Testis (tissue), 3 donors: ENCODE data around the gene TMEM87B. TPM values are rescaled to one million over a fixed set of nuclear protein-coding genes. Genes with fewer than 3 reads are reported as not detected.

Experiments used
- DNase-seq: peaks from one replicate; pipeline ENCODE4 v3.0.0-alpha.2; 2019
- H3K27ac ChIP-seq, 2 donors: fragments of 200-600 bp; sonication (generic); one replicate each; pipeline ENCODE4 v1.5.1; 2019
- H3K27me3 ChIP-seq: fragments of 200-600 bp; sonication (generic); one replicate; pipeline ENCODE4 v1.5.1; 2019
- H3K36me3 ChIP-seq: fragments of 200-600 bp; sonication (generic); one replicate; pipeline ENCODE4 v1.5.1; 2017; ENCODE audit warnings: low read depth; ENCODE audit errors: missing control alignments
- H3K4me1 ChIP-seq: fragments of 200-600 bp; sonication (generic); one replicate; pipeline ENCODE4 v1.5.1; 2019
- H3K4me3 ChIP-seq, 2 donors: fragments of 200-600 bp; sonication (generic); one replicate each; pipeline ENCODE4 v1.5.1; 2017 to 2019
- H3K9me3 ChIP-seq: fragments of 200-600 bp; sonication (generic); one replicate; pipeline ENCODE4 v1.5.1; 2017
- POLR2A ChIP-seq: fragments of 450-650 bp; IDR thresholded peaks from one replicate; pipeline ENCODE4 v1.6.1; 2017; ENCODE audit warnings: antibody characterized with exemption, mild to moderate bottlenecking, moderate library complexity
- WGBS, 2 donors: methylation state at CpG; one replicate each; pipeline ENCODE4 v1.1.5; 2018; 5-methylcytosine and 5-hydroxymethylcytosine counted together
- intact Hi-C: fragments of 100-400 bp; cut with DNase I; formaldehyde crosslinking; loops from one replicate; pipeline ENCODE4 v1.15.1; 2023; ENCODE audit warnings: low total_unique reads
- polyA plus RNA-seq: library from polyadenylated mRNA; stranded (reverse); fragments of 350-450 nt; fragmentation: Illumina TruSeq; extraction: RNeasy Lipid Tissue Mini Kit (QIAGEN cat#74804); gene quantifications from one replicate; pipeline ENCODE4 v1.2.3, GENCODE V29; 2014; ENCODE audit warnings: low read depth, low replicate concordance; ENCODE audit not compliant: insufficient read depth
- total RNA-seq, 2 donors: library from RNA; depleted of rRNA; stranded (reverse); fragments of >200 nt; gene quantifications; one replicate each; pipeline ENCODE4 v1.2.3, GENCODE V29; 2016
- TF ChIP-seq, protein P1 (sequence below), 3 experiments: fragments of 450-650 bp in 2 of 3; fragments of 200-600 bp in 1 of 3; sonication (generic) in 1 of 3; IDR thresholded peaks; one replicate each; pipeline ENCODE4 v1.5.1; 2016 to 2019; ENCODE audit warnings: antibody characterized with exemption in 3 of 3, mild to moderate bottlenecking in 2 of 3, moderate library complexity in 1 of 3

The TMEM87B gene
- total and polyA plus RNA-seq, 3 donors from 2014 or later, result 12.9 to 22.6 (median 13.2) TPM

GRCh38 chr2:112024896-112025491, 30.1 kb upstream of the TMEM87B start:
- intact Hi-C loops, result no loop called here
- H3K27ac ChIP-seq, result no peak overlapping the region
- H3K9me3 ChIP-seq, result no peaks in the 10 kb centered on the region
- no peaks in the 10 kb centered on the region for H3K36me3 ChIP-seq
- DNase-seq, result no peak
- no peaks in the 10 kb centered on the region for H3K27me3 ChIP-seq
- no peak for TF ChIP-seq POLR2A
- TF ChIP-seq, protein P1, sequence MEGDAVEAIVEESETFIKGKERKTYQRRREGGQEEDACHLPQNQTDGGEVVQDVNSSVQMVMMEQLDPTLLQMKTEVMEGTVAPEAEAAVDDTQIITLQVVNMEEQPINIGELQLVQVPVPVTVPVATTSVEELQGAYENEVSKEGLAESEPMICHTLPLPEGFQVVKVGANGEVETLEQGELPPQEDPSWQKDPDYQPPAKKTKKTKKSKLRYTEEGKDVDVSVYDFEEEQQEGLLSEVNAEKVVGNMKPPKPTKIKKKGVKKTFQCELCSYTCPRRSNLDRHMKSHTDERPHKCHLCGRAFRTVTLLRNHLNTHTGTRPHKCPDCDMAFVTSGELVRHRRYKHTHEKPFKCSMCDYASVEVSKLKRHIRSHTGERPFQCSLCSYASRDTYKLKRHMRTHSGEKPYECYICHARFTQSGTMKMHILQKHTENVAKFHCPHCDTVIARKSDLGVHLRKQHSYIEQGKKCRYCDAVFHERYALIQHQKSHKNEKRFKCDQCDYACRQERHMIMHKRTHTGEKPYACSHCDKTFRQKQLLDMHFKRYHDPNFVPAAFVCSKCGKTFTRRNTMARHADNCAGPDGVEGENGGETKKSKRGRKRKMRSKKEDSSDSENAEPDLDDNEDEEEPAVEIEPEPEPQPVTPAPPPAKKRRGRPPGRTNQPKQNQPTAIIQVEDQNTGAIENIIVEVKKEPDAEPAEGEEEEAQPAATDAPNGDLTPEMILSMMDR (IDR thresholded peaks at IDR 0.05), result no peak
- H3K4me3 ChIP-seq, result no peak overlapping the region
- 93 to 95% methylated on average over 12 of the region's 12 CpGs for WGBS, 2 donors
- H3K4me1 ChIP-seq, result no peaks in the 10 kb centered on the region

DNA sequence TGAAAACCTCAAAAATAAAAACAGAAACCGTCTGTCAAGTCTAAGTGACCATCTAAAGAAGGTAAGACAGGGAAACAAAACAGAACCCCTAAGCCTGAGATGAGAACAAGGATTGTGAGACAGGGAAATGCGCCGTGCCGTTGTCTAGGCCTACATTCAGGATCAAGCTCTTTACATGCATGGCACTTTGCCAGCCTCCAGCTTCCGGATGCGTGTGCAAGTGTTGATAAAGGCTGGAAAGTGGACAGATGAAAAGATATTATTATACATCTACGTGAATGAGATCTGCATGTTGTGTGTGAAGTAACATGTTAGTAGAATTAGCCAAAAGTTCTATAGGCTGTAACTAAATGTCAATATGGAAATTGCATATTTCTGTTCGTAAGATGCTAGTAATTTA, 28.6 kb upstream of the TMEM87B start:
- intact Hi-C loops, result no loop called here
- no peak for DNase-seq
- Histone ChIP-seq H3K4me1 (no peaks in the 10 kb centered on the region), H3K27me3 (no peaks in the 10 kb centered on the region), H3K4me3 (no peak overlapping the region), H3K36me3 (no peaks in the 10 kb centered on the region), H3K9me3 (no peaks in the 10 kb centered on the region), H3K27ac (no peak overlapping the region)
- no peak for TF ChIP-seq POLR2A
- TF ChIP-seq, protein P1 (IDR thresholded peaks at IDR 0.05), result no peak
- 68 to 71% methylated on average over 8 of the region's 8 CpGs for WGBS, 2 donors

DNA sequence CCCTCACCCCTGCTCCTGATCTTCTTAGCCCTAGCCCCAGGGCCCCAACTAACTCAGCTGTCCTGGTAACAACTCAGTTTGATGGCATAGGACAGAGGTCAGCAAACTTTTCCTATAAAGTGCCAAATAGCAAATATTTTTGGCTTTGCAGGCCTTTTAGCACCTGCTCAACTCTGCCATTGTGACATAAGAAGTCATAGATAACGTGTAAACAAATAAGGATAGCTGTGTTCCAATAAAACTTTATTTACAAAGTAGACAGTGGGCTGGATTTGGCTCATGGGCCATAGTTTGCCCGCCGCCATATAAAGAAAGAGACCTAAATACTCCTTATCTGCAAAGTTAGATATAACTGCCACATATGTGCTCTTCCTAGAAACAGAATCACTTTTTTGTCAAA, 27.3 kb upstream of the TMEM87B start:
- Histone ChIP-seq H3K9me3 (no peaks in the 10 kb centered on the region), H3K4me3 (no peak overlapping the region), H3K27me3 (no peaks in the 10 kb centered on the region), H3K4me1 (no peaks in the 10 kb centered on the region), H3K27ac (no peak overlapping the region), H3K36me3 (no peaks in the 10 kb centered on the region)
- 91 to 97% methylated on average over 3 of the region's 3 CpGs for WGBS, 2 donors
- intact Hi-C loops, result no loop called here
- no peak for DNase-seq
- TF ChIP-seq POLR2A, result no peak
- TF ChIP-seq, protein P1 (IDR thresholded peaks at IDR 0.05), result no peak

DNA sequence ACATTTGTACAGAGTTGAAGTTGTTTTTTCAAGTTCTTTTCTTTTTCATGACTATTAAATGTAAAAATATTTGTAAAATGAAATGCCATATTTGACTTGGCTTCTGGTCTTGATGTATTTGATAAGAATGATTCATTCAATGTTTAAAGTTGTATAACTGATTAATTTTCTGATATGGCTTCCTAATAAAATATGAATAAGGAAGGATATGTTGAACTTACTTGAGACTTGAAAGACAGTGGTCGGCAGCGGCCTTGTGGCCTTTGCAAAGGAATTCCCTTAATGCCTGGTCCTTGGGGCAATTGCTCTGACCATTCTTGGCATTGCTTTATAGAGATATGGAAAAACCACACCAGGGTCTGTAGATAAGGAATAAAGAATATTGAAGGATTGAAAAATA, 25.9 kb upstream of the TMEM87B start:
- 89 to 98% methylated on average over 2 of the region's 2 CpGs for WGBS, 2 donors
- no peak for DNase-seq
- Histone ChIP-seq H3K36me3 (no peaks in the 10 kb centered on the region), H3K27ac (no peak overlapping the region), H3K4me1 (peaks cover 11% of the 10 kb centered on the region), H3K4me3 (no peak overlapping the region), H3K27me3 (no peaks in the 10 kb centered on the region), H3K9me3 (no peaks in the 10 kb centered on the region)
- TF ChIP-seq, protein P1 (IDR thresholded peaks at IDR 0.05), result no peak
- no peak for TF ChIP-seq POLR2A
- intact Hi-C loops, result no loop called here
